Activated CD4-positive, CD25-positive, alpha-beta regulatory T cell treated with anti-CD3 and anti-CD28 coated beads, Interleukin-2, amount 50 U/mL, for 72 hours (primary cell): ENCODE results near the gene DMD.

Source experiments
- DNase-seq: peaks from one replicate; pipeline ENCODE4 v3.0.0; 2021

The DMD gene

GRCh38 chrX:32170481-32170880 lies 1040.9 kb downstream of the DMD start:
- no peak for DNase-seq

GRCh38 chrX:32155044-32155638 lies 1056.2 kb downstream of the DMD start:
- no peak for DNase-seq

GRCh38 chrX:32153585-32153984 lies 1057.8 kb downstream of the DMD start:
- DNase-seq, result no peak

GRCh38 chrX:32150141-32150540 lies 1061.2 kb downstream of the DMD start:
- DNase-seq, result no peak

GRCh38 chrX:32141841-32142240 lies 1069.5 kb downstream of the DMD start:
- DNase-seq, result no peak

GRCh38 chrX:32139476-32139875 lies 1071.9 kb downstream of the DMD start:
- DNase-seq, result no peak

GRCh38 chrX:32137525-32137924 lies 1073.8 kb downstream of the DMD start:
- DNase-seq, result no peak

- DNase-seq, result no peak
Observed at GRCh38 chrX:32126997-32127396, 1084.4 kb downstream of the DMD start.

- DNase-seq, result no peak
Observed at GRCh38 chrX:32118832-32119231, 1092.5 kb downstream of the DMD start.

- DNase-seq, result no peak
Observed at GRCh38 chrX:32116047-32116446, 1095.3 kb downstream of the DMD start.

- no peak for DNase-seq
Observed at GRCh38 chrX:32087663-32088062, 1123.7 kb downstream of the DMD start.

GRCh38 chrX:32084757-32085156 lies 1126.6 kb downstream of the DMD start:
- no peak for DNase-seq

GRCh38 chrX:32048285-32048684 lies 1163.1 kb downstream of the DMD start:
- no peak for DNase-seq

GRCh38 chrX:32045149-32045548 lies 1166.2 kb downstream of the DMD start:
- DNase-seq, result no peak

- DNase-seq, result no peak
Observed at GRCh38 chrX:32041181-32041580, 1170.2 kb downstream of the DMD start.

- DNase-seq, result no peak
Observed at GRCh38 chrX:32026772-32027171, 1184.6 kb downstream of the DMD start.

- DNase-seq, result no peak
Observed at GRCh38 chrX:32024072-32024471, 1187.3 kb downstream of the DMD start.

- no peak for DNase-seq
Observed at GRCh38 chrX:32016195-32016594, 1195.2 kb downstream of the DMD start.

GRCh38 chrX:32010948-32011347 lies 1200.4 kb downstream of the DMD start:
- no peak for DNase-seq

GRCh38 chrX:32010212-32010611 lies 1201.1 kb downstream of the DMD start:
- no peak for DNase-seq

GRCh38 chrX:31993637-31994036 lies 1217.7 kb downstream of the DMD start:
- DNase-seq, result no peak

- DNase-seq, result no peak
Observed at GRCh38 chrX:31988975-31989374, 1222.4 kb downstream of the DMD start.

- DNase-seq, result no peak
Observed at GRCh38 chrX:31981546-31982062, 1229.7 kb downstream of the DMD start.

GRCh38 chrX:31969714-31970113 lies 1241.6 kb downstream of the DMD start:
- DNase-seq, result no peak

- DNase-seq, result no peak
Observed at GRCh38 chrX:31962256-31962655, 1249.1 kb downstream of the DMD start.
